SK-N-SH (cell line): Measurements from ENCODE around the gene PHLPP1. TPM values are rescaled to one million over a fixed set of nuclear protein-coding genes. Genes with fewer than 3 reads are reported as not detected.

Experiments used
- CTCF ChIA-PET: fragments of 300-600, 350-600 bp; formaldehyde crosslinking; extraction: SDS; loops from one replicate; lab custom pipeline; 2021; lab: Yijun Ruan, JAX
- POLR2A ChIA-PET: fragments of 350-600 bp; sonication (Branson Sonifier 250); formaldehyde crosslinking; extraction: SDS; loops from one replicate; lab custom pipeline; 2020; ENCODE audit warnings: antibody characterized with exemption, inconsistent platforms; lab: Yijun Ruan, JAX
- DNase-seq: peaks from one replicate; pipeline ENCODE4 v3.0.0; 2012
- H2AFZ ChIP-seq: fragments of 200-600 bp; sonication (generic); 2 replicates; pipeline ENCODE4 v1.8.1; 2016; ENCODE audit warnings: antibody characterized with exemption, mild to moderate bottlenecking, low read depth
- H3F3A ChIP-seq: fragments of 200-600 bp; sonication (generic); replicated peaks from 2 replicates; pipeline ENCODE3; 2016; ENCODE audit warnings: antibody characterized with exemption, mild to moderate bottlenecking; ENCODE audit not compliant: insufficient read depth
- H3K27ac ChIP-seq, 2 experiments: fragments of 200-500 bp in 1 of 2; fragments of 200-600 bp in 1 of 2; sonication (Bioruptor generic) in 1 of 2; sonication (generic), shearing (Covaris generic) in 1 of 2; 2 replicates each; pipeline versions ENCODE4 v1.5.1 to v1.6.1; 2014 to 2016; ENCODE audit warnings: low read depth in 2 of 2, inconsistent platforms in 1 of 2, low read length in 1 of 2, mild to moderate bottlenecking in 1 of 2, mixed read lengths in 1 of 2
- H3K27me3 ChIP-seq: fragments of 200-600 bp; sonication (generic), shearing (Covaris generic); 2 replicates; pipeline ENCODE4 v1.6.1; 2016; ENCODE audit warnings: mixed run types; ENCODE audit not compliant: insufficient read depth
- H3K36me3 ChIP-seq, 2 experiments: fragments of 200-500 bp in 1 of 2; fragments of 200-600 bp in 1 of 2; sonication (Bioruptor generic) in 1 of 2; sonication (generic) in 1 of 2; replicated peaks in 1 of 2; 2 replicates each; pipeline versions ENCODE3 to v1.5.1; 2014 to 2016; ENCODE audit warnings: low read length in 1 of 2, mild to moderate bottlenecking in 1 of 2; ENCODE audit not compliant: insufficient read depth in 2 of 2, control insufficient read depth in 1 of 2
- H3K4me1 ChIP-seq, 2 experiments: fragments of 200-500 bp in 1 of 2; fragments of 200-600 bp in 1 of 2; sonication (Bioruptor generic) in 1 of 2; sonication (generic), shearing (Covaris generic) in 1 of 2; 2 replicates each; pipeline versions ENCODE4 v1.5.1 to v1.6.1; 2014 to 2016; ENCODE audit warnings: low read depth in 1 of 2, low read length in 1 of 2, mixed run types in 1 of 2; ENCODE audit not compliant: insufficient read depth in 2 of 2, control insufficient read depth in 1 of 2
- H3K4me2 ChIP-seq: fragments of 200-600 bp; sonication (generic), shearing (Covaris generic); 2 replicates; pipeline ENCODE4 v1.6.1; 2017; ENCODE audit warnings: mixed run types
- H3K4me3 ChIP-seq, 2 experiments: fragments of 200-500 bp in 1 of 2; fragments of 200-600 bp in 1 of 2; sonication (Bioruptor generic) in 1 of 2; sonication (generic), shearing (Covaris generic) in 1 of 2; 2 replicates each; pipeline versions ENCODE4 v1.5.1 to v1.8.1; 2014 to 2016; ENCODE audit warnings: low read depth in 2 of 2, inconsistent platforms in 1 of 2, low read length in 1 of 2, mild to moderate bottlenecking in 1 of 2, mixed read lengths in 1 of 2, moderate library complexity in 1 of 2
- H3K79me2 ChIP-seq: fragments of 200-600 bp; sonication (generic); 2 replicates; pipeline ENCODE4 v1.8.1; 2017; ENCODE audit warnings: mild to moderate bottlenecking; ENCODE audit not compliant: insufficient read depth
- H3K9ac ChIP-seq: fragments of 200-600 bp; sonication (generic); 2 replicates; pipeline ENCODE4 v1.6.1; 2017; ENCODE audit warnings: mixed run types
- H3K9me2 ChIP-seq: fragments of 200-600 bp; sonication (generic); 2 replicates; pipeline ENCODE4 v1.6.1; 2017; ENCODE audit warnings: mixed run types
- H3K9me3 ChIP-seq: fragments of 200-600 bp; sonication (generic); 2 replicates; pipeline ENCODE4 v1.6.1; 2017; ENCODE audit warnings: mixed run types, mild to moderate bottlenecking, moderate library complexity
- H4K20me1 ChIP-seq: fragments of 200-600 bp; sonication (generic); 2 replicates; pipeline ENCODE4 v1.6.1; 2017; ENCODE audit warnings: mild to moderate bottlenecking, mixed run types; ENCODE audit not compliant: insufficient read depth
- EZH2phosphoT487 ChIP-seq: fragments of 200-600 bp; sonication (generic); IDR thresholded peaks from 2 replicates; pipeline ENCODE4 v1.6.1; 2017; ENCODE audit warnings: low read depth, mixed run types, mild to moderate bottlenecking, antibody characterized with exemption, moderate library complexity, borderline replicate concordance
- FOXM1 ChIP-seq: IDR thresholded peaks from 2 replicates; pipeline ENCODE4 v1.4.0; 2012; ENCODE audit warnings: low read depth, mild to moderate bottlenecking
- MXI1 ChIP-seq: IDR thresholded peaks from 2 replicates; pipeline ENCODE4 v1.6.1; 2012; ENCODE audit warnings: mild to moderate bottlenecking, low read depth, low read length, improper control_type of control experiment
- NFIC ChIP-seq: IDR thresholded peaks from 2 replicates; pipeline ENCODE4 v1.4.0; 2012; ENCODE audit warnings: borderline replicate concordance
- RAD21 ChIP-seq: IDR thresholded peaks from 2 replicates; pipeline ENCODE4 v1.6.1; 2012; ENCODE audit warnings: mild to moderate bottlenecking, low read length
- RCOR1 ChIP-seq: fragments of 150-350 bp; IDR thresholded peaks from 2 replicates; pipeline ENCODE4 v1.6.1; 2017; ENCODE audit warnings: antibody characterized with exemption, low read length
- RFX5 ChIP-seq: IDR thresholded peaks from 2 replicates; pipeline ENCODE4 v1.6.1; 2012; ENCODE audit warnings: mild to moderate bottlenecking, improper control_type of control experiment, low read length
- WGBS: methylation state at CpG from one replicate; pipeline ENCODE4 v1.1.6; 2017; ENCODE audit warnings: low lambda C conversion rate; 5-methylcytosine and 5-hydroxymethylcytosine counted together
- polyA plus RNA-seq, 3 experiments: library from polyadenylated mRNA; depleted of rRNA; stranded (reverse); fragments of >200 nt; gene quantifications; 2 replicates each; pipeline ENCODE4 v1.2.3, GENCODE V29; 2012
- TF ChIP-seq, protein P1 (sequence below): fragments of 150-350 bp; IDR thresholded peaks from 2 replicates; pipeline ENCODE4 v1.6.1; 2016; ENCODE audit warnings: mild to moderate bottlenecking, low read depth, low read length
- TF ChIP-seq, protein P2 (sequence below): IDR thresholded peaks from 2 replicates; pipeline ENCODE4 v1.6.1; 2012; ENCODE audit warnings: mild to moderate bottlenecking, low read depth, low read length, moderate library complexity
- TF ChIP-seq, protein P3 (sequence below): IDR thresholded peaks from 2 replicates; pipeline ENCODE4; 2012
- TF ChIP-seq, protein P4 (sequence below): fragments of 200-600 bp; sonication (generic); IDR thresholded peaks from 2 replicates; pipeline ENCODE4 v1.6.1; 2017; ENCODE audit warnings: antibody characterized with exemption, mild to moderate bottlenecking, moderate library complexity

The PHLPP1 gene
- polyA plus RNA-seq, 1 of the 3 experiments (the other 2 are of a cell fraction), result 4.6 TPM

DNA sequence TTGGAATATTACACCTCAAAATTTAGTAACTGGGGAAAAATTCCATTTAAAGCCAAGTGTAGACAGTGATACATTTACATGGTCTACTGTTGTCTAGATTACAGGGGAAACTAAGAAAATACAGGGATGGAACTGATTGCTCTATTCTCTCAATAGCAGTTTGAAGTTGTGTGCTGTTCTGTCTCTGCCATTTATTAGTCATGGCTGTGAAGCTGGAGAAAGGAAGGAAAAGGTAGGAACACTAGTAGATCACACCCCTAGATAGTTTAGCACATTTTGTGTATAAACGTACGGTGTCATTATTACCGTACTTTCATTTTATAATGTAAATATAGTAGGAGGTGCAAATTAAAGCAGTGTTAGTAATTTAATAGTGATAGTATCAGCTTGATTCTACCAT is 170.5 kb downstream of the PHLPP1 start:
- POLR2A ChIA-PET, result interaction anchor here (0.5 kb wide), 1 partner anchor 107 kb away, joined by 3 read pairs; no protein-coding TSS in a partner anchor
- H3K4me2 ChIP-seq, result no peak overlapping the region
- CTCF ChIA-PET, result no interaction called here
- peaks cover 2 to 18% of the 10 kb centered on the region in 2 experiments; a peak in 3 of 4 replicates for H3K4me1 ChIP-seq
- no peak overlapping the region for H3K4me3 ChIP-seq
- H3K27me3 ChIP-seq, result no peaks in the 10 kb centered on the region
- no peak for TF ChIP-seq RCOR1
- TF ChIP-seq EZH2phosphoT487, result no peak
- TF ChIP-seq NFIC, result no peak
- TF ChIP-seq, protein P1, sequence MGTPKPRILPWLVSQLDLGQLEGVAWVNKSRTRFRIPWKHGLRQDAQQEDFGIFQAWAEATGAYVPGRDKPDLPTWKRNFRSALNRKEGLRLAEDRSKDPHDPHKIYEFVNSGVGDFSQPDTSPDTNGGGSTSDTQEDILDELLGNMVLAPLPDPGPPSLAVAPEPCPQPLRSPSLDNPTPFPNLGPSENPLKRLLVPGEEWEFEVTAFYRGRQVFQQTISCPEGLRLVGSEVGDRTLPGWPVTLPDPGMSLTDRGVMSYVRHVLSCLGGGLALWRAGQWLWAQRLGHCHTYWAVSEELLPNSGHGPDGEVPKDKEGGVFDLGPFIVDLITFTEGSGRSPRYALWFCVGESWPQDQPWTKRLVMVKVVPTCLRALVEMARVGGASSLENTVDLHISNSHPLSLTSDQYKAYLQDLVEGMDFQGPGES, result no peak
- no peak for TF ChIP-seq RFX5
- TF ChIP-seq, protein P2, sequence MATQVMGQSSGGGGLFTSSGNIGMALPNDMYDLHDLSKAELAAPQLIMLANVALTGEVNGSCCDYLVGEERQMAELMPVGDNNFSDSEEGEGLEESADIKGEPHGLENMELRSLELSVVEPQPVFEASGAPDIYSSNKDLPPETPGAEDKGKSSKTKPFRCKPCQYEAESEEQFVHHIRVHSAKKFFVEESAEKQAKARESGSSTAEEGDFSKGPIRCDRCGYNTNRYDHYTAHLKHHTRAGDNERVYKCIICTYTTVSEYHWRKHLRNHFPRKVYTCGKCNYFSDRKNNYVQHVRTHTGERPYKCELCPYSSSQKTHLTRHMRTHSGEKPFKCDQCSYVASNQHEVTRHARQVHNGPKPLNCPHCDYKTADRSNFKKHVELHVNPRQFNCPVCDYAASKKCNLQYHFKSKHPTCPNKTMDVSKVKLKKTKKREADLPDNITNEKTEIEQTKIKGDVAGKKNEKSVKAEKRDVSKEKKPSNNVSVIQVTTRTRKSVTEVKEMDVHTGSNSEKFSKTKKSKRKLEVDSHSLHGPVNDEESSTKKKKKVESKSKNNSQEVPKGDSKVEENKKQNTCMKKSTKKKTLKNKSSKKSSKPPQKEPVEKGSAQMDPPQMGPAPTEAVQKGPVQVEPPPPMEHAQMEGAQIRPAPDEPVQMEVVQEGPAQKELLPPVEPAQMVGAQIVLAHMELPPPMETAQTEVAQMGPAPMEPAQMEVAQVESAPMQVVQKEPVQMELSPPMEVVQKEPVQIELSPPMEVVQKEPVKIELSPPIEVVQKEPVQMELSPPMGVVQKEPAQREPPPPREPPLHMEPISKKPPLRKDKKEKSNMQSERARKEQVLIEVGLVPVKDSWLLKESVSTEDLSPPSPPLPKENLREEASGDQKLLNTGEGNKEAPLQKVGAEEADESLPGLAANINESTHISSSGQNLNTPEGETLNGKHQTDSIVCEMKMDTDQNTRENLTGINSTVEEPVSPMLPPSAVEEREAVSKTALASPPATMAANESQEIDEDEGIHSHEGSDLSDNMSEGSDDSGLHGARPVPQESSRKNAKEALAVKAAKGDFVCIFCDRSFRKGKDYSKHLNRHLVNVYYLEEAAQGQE, result no peak
- TF ChIP-seq, protein P3, sequence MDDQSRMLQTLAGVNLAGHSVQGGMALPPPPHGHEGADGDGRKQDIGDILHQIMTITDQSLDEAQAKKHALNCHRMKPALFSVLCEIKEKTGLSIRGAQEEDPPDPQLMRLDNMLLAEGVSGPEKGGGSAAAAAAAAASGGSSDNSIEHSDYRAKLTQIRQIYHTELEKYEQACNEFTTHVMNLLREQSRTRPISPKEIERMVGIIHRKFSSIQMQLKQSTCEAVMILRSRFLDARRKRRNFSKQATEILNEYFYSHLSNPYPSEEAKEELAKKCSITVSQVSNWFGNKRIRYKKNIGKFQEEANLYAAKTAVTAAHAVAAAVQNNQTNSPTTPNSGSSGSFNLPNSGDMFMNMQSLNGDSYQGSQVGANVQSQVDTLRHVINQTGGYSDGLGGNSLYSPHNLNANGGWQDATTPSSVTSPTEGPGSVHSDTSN, result no peak
- no peak for TF ChIP-seq FOXM1
- no peak for TF ChIP-seq MXI1
- TF ChIP-seq RAD21, result no peak
- TF ChIP-seq, protein P4, sequence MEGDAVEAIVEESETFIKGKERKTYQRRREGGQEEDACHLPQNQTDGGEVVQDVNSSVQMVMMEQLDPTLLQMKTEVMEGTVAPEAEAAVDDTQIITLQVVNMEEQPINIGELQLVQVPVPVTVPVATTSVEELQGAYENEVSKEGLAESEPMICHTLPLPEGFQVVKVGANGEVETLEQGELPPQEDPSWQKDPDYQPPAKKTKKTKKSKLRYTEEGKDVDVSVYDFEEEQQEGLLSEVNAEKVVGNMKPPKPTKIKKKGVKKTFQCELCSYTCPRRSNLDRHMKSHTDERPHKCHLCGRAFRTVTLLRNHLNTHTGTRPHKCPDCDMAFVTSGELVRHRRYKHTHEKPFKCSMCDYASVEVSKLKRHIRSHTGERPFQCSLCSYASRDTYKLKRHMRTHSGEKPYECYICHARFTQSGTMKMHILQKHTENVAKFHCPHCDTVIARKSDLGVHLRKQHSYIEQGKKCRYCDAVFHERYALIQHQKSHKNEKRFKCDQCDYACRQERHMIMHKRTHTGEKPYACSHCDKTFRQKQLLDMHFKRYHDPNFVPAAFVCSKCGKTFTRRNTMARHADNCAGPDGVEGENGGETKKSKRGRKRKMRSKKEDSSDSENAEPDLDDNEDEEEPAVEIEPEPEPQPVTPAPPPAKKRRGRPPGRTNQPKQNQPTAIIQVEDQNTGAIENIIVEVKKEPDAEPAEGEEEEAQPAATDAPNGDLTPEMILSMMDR, result no peak
- no peak overlapping the region for H2AFZ ChIP-seq
- no peaks in the 10 kb centered on the region for H3F3A ChIP-seq
- H3K9me2 ChIP-seq, result no peaks in the 10 kb centered on the region
- no peaks in the 10 kb centered on the region for H3K79me2 ChIP-seq
- H3K9me3 ChIP-seq, result no peaks in the 10 kb centered on the region
- no peak for DNase-seq
- WGBS, result 97% methylated on average over 3 of the region's 3 CpGs
- H4K20me1 ChIP-seq, result no peaks in the 10 kb centered on the region
- no peaks in the 10 kb centered on the region for H3K36me3 ChIP-seq
- no peak overlapping the region for H3K27ac ChIP-seq
- no peak overlapping the region for H3K9ac ChIP-seq
